NCI-H1930 (cell line): ENCODE measurements around the gene PSMD13.

ENCODE experiments used
- DNase-seq, 2 experiments: peaks; one replicate each; lab custom pipeline; 2025; lab: John Stamatoyannopoulos, UW

PSMD13 gene

DNA sequence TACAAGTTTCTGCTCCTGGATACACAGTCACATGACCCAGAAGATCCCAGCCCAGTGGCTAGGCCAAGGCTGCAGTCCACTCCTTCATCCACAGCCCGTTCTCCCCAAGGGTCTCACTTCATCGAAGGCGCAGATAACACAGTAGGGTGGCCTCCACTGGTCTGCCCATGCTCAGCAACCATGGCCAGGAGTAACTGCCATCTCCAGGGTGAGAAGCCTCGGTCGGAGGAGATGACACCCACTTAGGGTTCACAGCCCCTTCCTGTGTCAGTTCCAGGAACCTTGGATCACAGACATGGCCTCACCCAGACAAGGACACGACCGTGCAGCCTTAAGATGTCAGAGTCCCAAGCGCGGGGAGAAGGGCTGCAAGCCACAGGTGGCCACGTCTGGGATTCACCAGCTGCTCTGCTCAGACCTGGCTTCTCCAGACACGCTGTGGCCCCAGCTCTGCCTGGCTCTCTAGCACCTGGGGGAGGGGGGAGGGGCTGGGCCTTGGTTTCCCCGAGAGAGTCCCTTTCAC lies 32.1 kb upstream of the PSMD13 start:
- no peak for DNase-seq

DNA sequence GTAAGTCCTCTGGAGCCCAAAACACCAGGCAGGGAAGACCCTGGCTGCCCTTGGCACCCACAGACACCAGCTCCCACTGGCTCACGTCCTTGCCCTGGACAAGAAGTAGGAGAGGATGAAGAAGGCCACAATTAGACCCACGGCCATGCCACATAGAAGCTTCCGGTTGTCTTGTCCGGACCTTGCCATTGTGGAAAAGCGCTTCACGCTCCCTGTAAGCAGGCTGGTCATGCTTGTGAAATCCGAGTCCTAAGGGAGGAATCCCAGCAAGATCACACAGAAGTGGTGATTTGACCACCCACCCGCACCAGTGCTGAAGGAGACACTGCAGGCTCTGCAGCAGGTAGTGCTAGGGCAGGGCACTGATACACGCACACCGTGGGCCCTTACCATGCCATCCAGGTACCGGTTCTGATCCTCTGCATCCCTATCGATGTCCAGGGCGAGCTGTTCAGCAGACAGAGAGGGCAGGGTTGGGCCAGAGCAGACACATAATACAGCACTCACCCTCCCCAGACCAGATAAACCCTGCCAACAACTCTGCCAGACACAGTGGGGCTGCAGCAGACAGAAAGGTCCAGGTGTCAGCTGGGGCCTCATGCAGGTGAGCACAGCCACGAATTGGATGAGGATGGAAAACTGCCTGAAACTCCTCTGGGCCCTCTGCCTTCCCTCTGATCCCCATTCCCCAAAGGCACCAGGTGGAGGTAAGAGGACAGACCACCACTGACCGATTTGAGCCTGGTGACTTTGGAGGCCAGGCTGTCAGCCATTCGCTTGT lies 31.4 kb upstream of the PSMD13 start:
- DNase-seq: no peak

GRCh38 chr11:206002-206384 lies 30.8 kb upstream of the PSMD13 start:
- no peak for DNase-seq

- DNase-seq: no peak
These were observed 30.1 kb upstream of the PSMD13 start for GRCh38 chr11:206526-207207.

DNA sequence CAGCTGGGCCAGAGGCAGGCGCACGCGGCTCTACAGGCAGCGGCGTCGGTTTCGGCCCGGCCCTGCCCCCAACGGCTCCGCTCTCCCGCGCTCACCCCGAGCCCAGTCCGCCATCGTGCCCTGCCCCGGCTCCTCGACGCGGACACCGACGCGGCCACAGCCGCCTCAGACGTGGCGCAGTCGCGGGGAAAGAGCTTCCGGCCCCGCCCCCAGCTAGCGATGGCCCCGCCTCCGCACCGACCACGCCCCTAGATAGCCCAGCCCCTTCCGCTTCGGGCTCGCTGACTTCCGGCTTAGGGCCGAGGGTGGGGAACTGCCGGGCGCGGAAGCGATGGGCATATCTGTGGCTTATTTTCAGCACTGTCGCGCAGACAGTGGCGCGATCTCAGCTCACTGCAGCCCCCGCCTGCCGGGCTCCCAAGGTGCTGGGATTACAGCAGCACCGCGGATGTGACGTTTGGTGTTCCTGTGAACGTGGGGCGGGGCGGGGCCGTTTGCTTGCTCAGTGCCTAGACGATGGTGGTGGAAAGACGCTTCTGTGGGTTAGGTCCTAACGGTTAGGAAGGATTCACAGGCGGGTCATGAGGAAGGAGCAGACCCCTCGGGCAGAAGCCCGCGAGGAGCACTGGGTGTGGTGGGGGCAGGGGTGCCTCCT lies 29.4 kb upstream of the PSMD13 start, which contains the start of the genes BET1L and RIC8A:
TSS of gene BET1L (minus strand) at position 192 of the 655 bp plus-strand sequence. CDS start at position 114, 78 bp downstream.
TSS of gene RIC8A (plus strand) at position 501 of the 655 bp plus-strand sequence. CDS start 1,147 bp downstream, outside the sequence.
- peak; percentile 94 to 97 for DNase-seq

DNA sequence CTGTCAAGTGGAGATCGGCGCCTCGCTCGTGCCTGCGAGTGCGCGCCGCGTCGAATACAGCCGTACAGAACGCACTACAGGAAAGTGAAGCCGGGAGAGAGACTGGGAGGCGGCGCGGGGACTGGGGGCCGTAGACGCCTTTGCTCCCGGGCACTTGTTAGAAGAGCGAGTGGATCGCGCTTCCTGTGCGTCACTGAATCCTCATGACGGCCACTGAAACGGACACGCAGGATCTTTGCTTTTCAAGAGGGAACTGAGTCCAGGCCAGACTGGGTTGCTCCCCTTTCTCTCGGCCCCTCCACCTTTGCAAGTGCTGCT lies 29.0 kb upstream of the PSMD13 start:
- DNase-seq: no peak

DNA sequence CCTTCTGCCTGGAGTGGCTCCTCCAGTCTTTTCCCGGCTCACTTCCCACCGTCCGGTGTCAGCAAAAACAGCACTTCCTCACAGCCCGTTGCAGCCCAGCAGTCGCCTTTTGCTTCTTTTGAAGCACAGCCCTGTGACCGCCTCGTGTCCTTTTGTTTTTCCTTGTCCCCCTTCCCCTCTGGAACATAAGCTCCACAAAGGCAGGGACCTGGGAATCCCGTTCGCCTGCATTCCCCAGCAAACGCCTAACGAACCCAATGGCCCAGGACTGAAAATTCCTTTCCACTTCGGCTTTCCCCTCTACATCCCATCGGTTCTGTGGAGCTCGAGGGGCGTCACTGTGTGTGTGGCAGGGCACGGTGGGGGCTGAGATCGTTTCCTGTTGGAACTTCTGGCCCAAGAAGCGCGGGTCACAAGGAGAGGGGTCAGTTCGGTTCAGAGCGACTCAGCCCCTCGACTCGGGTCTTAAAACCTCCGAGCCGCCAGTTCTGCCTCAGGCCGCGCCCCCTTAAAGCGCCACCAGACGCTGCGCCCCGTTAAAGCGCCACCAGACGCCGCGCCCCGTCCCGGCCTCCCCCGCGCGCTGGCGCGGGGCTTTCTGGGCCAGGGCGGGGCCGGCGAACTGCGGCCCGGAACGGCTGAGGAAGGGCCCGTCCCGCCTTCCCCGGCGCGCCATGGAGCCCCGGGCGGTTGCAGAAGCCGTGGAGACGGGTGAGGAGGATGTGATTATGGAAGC lies 28.4 kb upstream of the PSMD13 start:
- DNase-seq: peak; percentile 55 to 77

DNA sequence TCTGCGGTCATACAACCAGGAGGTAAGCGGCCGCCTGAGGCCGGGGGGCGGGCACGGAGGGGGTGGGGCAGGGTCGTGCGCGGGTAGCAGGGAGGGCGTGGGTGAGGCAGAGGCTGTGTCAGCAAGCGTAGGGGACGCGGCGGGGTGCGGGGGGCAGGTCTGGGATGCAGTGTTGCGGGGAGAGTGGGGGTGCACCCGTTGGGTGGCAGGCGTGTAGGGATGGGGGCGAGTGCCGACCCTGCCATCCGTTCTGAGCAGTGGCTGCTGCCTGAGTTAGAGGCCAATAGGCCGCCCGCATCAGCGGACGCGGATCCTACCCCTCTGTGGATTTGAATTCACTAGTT lies 27.9 kb upstream of the PSMD13 start:
- DNase-seq: no peak

- no peak for DNase-seq
These were observed 27.3 kb upstream of the PSMD13 start for GRCh38 chr11:209275-210121.

DNA sequence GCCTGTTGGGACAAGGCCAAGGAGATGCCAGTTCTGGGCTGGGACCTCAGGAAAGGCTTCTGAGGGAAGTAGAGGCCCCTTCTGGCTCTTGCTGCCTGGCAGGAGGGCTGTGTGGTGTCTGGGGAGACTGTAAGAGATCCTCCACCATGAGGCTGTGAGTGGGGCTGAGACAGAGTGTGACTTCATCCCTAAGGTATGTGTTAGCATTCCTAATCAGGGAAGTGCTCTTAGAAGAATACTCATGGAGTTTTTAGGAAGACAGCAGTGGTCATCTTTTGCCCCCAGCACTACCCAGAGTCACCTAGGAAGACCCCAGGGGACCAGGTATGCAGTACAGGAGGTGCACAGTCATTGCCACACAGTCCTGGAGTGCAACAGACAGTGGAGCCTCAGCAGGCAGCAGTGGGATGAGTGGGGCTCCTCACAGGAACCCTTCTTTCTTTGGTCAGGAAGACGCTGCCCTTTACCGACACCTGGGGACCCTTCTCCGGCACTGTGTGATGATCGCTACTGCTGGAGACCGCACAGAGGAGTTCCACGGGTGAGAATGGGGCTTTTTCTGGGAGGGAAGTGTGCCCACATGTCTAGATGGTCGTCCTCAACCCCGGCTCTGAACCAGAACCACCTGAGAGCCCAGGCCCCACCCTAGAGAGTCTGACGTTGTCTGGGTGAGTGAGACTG lies 26.5 kb upstream of the PSMD13 start:
- no peak for DNase-seq

GRCh38 chr11:210803-211180 lies 26.0 kb upstream of the PSMD13 start:
- DNase-seq: no peak

DNA sequence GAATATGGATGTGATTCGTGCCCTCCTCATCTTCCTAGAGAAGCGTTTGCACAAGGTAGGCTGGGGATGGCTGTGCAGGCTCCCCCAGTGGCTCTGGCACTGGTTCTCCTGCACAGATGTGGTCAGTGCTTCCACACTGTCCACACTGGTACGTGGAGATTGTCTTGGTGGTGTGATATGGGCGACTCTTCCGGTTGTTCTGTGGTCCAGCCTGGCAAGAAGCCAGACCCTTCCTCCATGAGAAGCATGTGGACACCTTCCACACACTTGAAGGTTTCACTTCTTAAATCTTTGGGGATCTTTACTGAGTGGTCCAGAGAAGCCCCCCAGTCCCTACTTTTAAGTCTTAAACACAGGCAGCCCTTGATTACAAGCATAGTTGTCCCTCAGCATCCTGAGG lies 25.5 kb upstream of the PSMD13 start:
- DNase-seq: no peak

GRCh38 chr11:211741-212140 lies 25.0 kb upstream of the PSMD13 start:
- DNase-seq: no peak

DNA sequence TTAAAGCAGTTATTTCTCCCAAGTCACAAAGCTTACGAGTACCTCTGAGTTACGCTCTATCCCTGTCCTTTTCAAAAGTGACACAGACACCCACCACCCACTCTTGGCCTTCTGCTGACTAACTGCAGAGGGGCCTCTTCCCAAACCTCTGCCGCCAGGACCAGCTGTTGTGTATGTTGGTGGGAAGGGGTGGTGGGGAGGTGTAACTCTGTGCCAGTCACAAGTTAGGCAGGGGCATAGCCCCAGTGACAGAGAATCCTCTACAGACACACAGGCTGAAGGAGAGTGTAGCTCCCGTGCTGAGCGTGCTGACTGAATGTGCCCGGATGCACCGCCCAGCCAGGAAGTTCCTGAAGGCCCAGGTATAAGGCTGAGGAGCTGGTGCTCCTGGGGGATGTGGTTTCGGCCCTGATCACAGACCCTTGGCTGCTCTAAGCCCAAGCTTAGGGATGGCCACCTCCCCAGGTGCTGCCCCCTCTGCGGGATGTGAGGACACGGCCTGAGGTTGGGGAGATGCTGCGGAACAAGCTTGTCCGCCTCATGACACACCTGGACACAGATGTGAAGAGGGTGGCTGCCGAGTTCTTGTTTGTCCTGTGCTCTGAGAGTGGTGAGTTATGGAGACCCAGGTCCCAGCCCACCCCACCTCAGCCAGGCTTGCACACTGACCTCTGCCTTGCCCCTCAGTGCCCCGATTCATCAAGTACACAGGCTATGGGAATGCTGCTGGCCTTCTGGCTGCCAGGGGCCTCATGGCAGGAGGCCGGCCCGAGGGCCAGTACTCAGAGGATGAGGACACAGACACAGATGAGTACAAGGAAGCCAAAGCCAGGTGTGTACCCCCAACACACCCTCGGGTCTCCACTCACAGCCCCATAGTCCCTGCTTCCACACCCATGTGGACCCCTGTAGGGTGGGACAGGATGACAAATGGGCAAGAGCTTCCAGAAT lies 24.4 kb upstream of the PSMD13 start:
- DNase-seq: no peak

DNA sequence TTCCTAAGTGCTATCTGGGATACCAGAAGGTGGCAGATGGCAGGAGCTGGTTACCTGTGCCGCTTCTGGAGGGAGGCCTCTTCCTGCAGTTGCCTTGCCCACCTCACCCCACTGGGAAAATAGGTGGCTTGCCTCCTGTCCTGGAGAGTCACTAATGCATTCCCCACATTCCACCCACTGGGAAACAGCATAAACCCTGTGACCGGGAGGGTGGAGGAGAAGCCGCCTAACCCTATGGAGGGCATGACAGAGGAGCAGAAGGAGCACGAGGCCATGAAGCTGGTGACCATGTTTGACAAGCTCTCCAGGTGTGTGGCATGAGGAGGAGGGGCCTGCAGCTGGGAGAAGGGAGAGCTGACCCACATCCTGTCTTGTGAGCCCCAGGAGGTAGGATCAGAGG lies 23.7 kb upstream of the PSMD13 start:
- no peak for DNase-seq

DNA sequence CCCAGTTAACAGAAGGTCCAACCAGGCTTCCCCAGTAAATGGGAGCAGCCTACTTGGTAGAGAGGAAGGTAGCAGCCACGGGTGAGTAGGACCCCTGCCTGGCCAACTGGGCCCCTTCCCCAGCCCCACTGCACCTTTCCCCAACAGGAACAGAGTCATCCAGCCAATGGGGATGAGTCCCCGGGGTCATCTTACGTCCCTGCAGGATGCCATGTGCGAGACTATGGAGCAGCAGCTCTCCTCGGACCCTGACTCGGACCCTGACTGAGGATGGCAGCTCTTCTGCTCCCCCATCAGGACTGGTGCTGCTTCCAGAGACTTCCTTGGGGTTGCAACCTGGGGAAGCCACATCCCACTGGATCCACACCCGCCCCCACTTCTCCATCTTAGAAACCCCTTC lies 22.7 kb upstream of the PSMD13 start:
- no peak for DNase-seq

DNA sequence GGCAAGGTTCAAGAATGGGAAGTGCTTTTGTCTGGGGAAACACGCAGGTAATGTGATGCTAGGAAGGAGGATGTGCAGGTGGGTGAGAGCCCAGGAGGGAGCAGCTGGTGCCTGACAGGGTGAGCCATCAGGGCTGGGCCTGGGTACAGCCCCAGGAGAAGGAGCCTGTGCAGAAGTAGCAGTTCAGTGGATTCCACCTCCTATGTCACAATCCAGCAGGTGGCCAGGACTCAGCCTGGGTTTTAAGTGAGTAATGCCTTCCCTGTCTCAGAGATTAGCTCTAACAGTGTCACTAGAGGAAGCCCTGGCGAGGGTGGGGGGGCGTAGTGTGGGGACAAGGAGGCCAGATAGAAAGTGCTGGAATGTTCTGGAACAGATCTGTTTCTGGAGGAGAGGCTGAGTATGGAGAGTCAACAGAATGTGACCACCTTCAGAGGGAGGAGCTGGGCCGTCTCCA lies 21.2 kb upstream of the PSMD13 start:
- DNase-seq: no peak

DNA sequence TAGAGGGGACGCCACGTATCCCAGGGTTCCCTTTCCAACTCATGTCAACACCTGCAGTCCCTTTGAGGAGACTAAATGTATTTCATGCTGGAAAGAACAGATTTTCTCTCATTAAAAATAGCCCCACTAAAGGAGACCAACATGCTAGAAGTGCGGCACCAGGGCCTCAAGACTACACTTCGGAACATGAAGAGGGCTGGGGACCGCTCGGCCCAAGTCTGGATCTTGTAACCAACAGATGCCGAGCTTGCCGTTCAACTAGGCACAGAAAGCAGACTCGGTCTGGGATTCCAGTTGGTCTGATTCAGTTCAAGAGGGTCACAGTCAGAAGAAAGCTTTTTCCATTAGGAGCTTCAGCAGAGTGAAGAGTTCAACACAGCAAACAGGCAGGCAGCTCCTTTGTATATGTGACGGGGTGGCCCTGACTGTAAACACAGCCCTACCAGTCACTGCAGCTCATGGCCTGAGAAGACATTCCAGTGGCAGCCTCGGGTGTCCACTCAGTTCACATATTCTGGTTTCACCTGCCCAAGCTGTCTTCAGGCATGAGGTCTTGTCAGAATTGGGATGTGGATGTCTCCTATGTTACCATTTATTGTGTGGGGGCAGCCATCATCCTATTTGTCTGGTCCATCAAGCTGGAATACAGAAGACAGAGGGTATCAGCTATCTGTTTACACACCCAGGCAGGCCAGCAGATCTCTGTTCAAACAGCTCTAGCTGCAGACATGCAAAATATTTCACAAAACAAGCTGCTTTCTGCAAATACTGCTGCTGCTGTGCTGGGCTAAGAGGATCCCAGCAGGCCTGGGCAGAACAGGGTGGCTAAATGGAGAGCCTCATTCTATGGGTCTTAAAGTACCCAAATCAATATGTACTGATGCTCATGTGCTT lies 20.4 kb upstream of the PSMD13 start:
- no peak for DNase-seq
